Nephron progenitor cell (in vitro differentiated cells): ENCODE measurements around the gene APBA1.

ENCODE experiments used
- DNase-seq: peaks from one replicate; pipeline ENCODE4 v3.0.0; 2021
- H3K27ac Mint-ChIP-seq: 2 replicates; pipeline ENCODE4 v1.8.0; 2021; ENCODE audit warnings: mild to moderate bottlenecking, moderate library complexity, mixed read lengths
- H3K27me3 Mint-ChIP-seq: 2 replicates; pipeline ENCODE4 v1.8.0; 2021; ENCODE audit warnings: mild to moderate bottlenecking, low read depth, mixed read lengths; ENCODE audit not compliant: poor library complexity
- H3K36me3 Mint-ChIP-seq: 2 replicates; pipeline ENCODE4 v1.8.0; 2021; ENCODE audit warnings: low read depth, mixed read lengths
- H3K4me1 Mint-ChIP-seq: 2 replicates; pipeline ENCODE4 v1.8.0; 2021; ENCODE audit warnings: mixed read lengths
- H3K4me3 Mint-ChIP-seq: 2 replicates; pipeline ENCODE4 v1.8.0; 2021; ENCODE audit warnings: mild to moderate bottlenecking, moderate library complexity, mixed read lengths
- H3K9me3 Mint-ChIP-seq: 2 replicates; pipeline ENCODE4 v1.8.0; 2021; ENCODE audit warnings: mild to moderate bottlenecking, moderate library complexity, mixed read lengths
- TF ChIP-seq, protein P1 (sequence below): fragments of 200-600 bp; sonication (generic); IDR thresholded peaks from 2 replicates; pipeline ENCODE4 v1.5.0; 2021; ENCODE audit warnings: antibody characterized with exemption

Gene APBA1

DNA sequence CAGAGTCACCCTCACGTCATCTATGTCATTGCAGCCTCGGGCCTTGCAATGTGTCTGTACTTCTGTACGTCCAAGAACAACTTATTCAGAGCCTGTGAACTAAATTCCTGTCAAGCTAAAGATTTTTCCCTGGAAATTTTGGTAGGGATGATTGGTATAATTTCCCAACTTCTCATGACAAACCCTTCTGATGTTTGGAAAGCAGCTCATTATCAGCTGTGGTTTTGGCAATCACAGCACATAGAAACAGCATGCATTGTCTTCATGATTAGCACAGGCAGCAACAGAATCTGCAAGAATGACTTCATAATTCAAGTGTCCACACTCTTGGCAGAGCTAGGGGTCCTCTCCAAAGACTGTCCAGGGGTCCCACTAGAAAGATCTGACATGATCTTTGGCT, 49.5 kb downstream of the APBA1 start:
- Mint-ChIP-seq H3K4me3 (no peak overlapping the region), H3K27me3 (peaks cover 14% of the 10 kb centered on the region), H3K4me1 (no peaks in the 10 kb centered on the region), H3K36me3 (no peaks in the 10 kb centered on the region), H3K9me3 (no peaks in the 10 kb centered on the region), H3K27ac (no peak overlapping the region)
- TF ChIP-seq, protein P1, sequence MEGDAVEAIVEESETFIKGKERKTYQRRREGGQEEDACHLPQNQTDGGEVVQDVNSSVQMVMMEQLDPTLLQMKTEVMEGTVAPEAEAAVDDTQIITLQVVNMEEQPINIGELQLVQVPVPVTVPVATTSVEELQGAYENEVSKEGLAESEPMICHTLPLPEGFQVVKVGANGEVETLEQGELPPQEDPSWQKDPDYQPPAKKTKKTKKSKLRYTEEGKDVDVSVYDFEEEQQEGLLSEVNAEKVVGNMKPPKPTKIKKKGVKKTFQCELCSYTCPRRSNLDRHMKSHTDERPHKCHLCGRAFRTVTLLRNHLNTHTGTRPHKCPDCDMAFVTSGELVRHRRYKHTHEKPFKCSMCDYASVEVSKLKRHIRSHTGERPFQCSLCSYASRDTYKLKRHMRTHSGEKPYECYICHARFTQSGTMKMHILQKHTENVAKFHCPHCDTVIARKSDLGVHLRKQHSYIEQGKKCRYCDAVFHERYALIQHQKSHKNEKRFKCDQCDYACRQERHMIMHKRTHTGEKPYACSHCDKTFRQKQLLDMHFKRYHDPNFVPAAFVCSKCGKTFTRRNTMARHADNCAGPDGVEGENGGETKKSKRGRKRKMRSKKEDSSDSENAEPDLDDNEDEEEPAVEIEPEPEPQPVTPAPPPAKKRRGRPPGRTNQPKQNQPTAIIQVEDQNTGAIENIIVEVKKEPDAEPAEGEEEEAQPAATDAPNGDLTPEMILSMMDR = no peak
- DNase-seq = no peak

DNA sequence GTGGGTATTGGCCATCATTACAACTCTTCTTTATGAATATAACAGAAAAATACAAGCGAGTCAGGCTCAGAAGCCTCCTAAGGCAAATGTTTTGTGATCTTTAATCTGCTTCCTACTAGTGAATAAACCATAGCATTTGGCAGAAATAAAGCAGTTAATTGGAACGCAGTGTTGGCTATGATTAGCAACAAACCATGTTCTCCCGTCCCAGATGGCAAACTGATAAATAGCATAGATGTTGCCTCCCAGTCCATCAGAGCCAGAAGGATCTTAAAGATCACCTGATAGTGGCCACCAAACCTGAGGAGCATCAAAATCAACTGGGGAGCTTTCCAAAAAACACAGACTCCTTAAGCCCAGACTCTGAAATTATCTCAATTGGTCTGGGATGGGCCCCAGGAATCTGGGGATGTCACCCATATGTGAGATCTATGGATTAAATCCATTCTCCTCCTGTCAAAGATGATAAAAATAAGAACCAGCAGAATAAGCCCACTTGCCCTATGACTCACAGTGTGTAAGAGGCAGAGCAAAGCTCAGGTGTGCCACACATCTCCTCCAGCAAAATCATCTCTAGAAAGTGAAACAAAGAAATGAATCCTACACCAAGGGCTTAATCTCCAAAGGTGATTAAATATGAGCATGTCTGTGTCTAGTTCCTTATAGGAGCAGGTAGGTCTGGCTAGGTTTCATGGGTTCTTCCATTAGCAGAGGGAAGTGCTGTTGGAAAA, 50.3 kb downstream of the APBA1 start:
- no peak for DNase-seq
- H3K9me3 Mint-ChIP-seq = no peaks in the 10 kb centered on the region
- H3K36me3 Mint-ChIP-seq = no peaks in the 10 kb centered on the region
- peaks cover 14% of the 10 kb centered on the region for H3K27me3 Mint-ChIP-seq
- H3K4me1 Mint-ChIP-seq = no peaks in the 10 kb centered on the region
- H3K27ac Mint-ChIP-seq = no peak overlapping the region
- no peak overlapping the region for H3K4me3 Mint-ChIP-seq
- TF ChIP-seq, protein P1 = no peak

DNA sequence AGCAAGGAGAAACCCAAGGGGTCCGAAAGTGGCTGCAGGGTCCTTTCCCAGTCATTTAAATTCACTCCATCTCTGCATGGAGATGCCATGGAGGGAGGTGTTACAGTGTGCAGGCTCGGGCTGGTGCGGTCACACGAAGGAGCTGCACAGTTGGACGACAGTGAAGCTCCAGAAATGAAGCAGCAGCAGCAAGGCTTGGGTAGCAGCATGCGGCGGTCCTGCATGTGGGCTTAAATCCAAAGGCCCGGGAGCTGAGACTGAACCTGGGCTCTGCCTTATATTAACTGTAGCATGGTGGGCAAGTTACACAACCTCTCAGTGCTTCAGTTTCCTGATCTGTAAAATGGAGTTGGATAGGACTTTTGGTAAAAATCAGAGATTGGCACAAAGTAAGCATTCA, 51.4 kb downstream of the APBA1 start:
- no peak overlapping the region for H3K27ac Mint-ChIP-seq
- no peaks in the 10 kb centered on the region for H3K9me3 Mint-ChIP-seq
- H3K27me3 Mint-ChIP-seq = peaks cover 14% of the 10 kb centered on the region
- TF ChIP-seq, protein P1 = no peak
- H3K4me3 Mint-ChIP-seq = no peak overlapping the region
- H3K36me3 Mint-ChIP-seq = no peaks in the 10 kb centered on the region
- DNase-seq = no peak
- no peaks in the 10 kb centered on the region for H3K4me1 Mint-ChIP-seq

DNA sequence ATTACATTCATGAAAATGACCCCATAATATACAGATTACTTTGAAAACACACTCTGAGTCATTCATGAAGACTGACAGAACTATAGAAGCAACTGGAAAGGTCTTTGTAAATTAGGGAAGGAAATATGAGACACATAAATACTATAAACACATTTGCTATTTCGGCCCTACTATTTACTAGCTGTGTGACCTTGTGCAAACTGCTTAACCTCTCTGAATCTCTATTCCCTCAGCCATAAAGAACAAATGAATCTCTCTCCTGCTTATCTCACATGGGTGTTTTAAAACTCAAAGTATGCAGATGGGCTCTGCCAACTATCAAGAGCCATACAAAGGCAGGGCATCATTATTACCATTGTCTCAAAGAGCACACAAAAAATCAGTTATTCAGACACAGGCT, 52.9 kb downstream of the APBA1 start:
- Mint-ChIP-seq H3K36me3 (no peaks in the 10 kb centered on the region), H3K27me3 (peaks cover 14% of the 10 kb centered on the region), H3K4me1 (no peaks in the 10 kb centered on the region), H3K4me3 (no peak overlapping the region), H3K27ac (no peak overlapping the region), H3K9me3 (no peaks in the 10 kb centered on the region)
- no peak for DNase-seq
- TF ChIP-seq, protein P1 = no peak

DNA sequence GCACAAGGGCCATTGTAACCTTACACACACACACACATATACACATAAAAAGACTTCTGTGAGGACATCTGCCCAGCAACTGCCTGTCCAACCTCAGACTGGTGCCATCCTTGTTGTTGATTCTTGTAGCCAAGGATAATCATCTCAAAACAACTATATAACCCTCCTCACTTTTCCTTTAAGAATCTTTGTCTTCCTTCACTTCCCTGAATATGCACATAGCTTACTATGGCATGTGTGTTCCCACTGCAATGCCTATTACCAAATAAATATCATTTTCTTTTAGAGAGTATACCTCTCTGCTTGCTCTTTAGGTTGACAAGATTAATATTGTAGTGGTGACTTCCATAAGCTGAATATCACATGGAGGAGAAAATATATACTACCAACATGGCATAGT, 55.2 kb downstream of the APBA1 start:
- H3K4me1 Mint-ChIP-seq = no peaks in the 10 kb centered on the region
- no peak overlapping the region for H3K27ac Mint-ChIP-seq

DNA sequence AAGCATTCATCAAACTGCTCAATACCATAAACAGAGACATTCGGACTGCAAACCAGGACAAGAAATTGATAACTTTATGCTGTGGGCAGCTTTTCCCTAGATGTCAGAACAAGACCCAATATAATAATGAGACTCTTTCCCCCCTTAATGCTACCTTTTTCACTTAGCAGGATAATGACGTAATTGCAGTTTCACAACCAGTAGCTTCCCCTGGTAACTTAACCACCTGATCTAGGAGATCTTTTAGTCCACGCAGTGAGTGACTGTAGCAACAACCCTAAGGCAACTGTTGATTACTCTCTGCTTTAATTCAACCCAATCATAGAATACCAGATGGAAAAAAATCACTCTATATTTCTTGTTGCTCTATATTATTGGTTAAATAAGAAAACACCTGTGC, 56.3 kb downstream of the APBA1 start:
- Mint-ChIP-seq H3K9me3 (no peaks in the 10 kb centered on the region), H3K4me1 (peaks cover 5% of the 10 kb centered on the region), H3K4me3 (no peak overlapping the region), H3K27ac (no peak overlapping the region), H3K27me3 (no peaks in the 10 kb centered on the region), H3K36me3 (no peaks in the 10 kb centered on the region)
- TF ChIP-seq, protein P1 = no peak
- DNase-seq = no peak

More for the DNA sequence above, 55.2 kb downstream of the APBA1 start:
- H3K4me3 Mint-ChIP-seq = no peak overlapping the region
- no peak for DNase-seq
- no peaks in the 10 kb centered on the region for H3K36me3 Mint-ChIP-seq
- peaks cover 3% of the 10 kb centered on the region for H3K27me3 Mint-ChIP-seq
- TF ChIP-seq, protein P1 = no peak
- H3K9me3 Mint-ChIP-seq = no peaks in the 10 kb centered on the region
